WERI-Rb-1 (cell line): ENCODE measurements around the gene THOC6.
A peak's percentile ranks its signal among the peaks of the same experiment; 100 is the strongest.

ENCODE experiments used
- DNase-seq: peaks from one replicate; pipeline ENCODE4 v3.0.0-alpha.2; 2020
- H3K27ac ChIP-seq: fragments of 250-450 bp; sonication (Bioruptor Pico); 2 replicates; pipeline ENCODE4 v1.5.1; 2020; ENCODE audit warnings: mild to moderate bottlenecking, moderate library complexity
- H3K27me3 ChIP-seq: fragments of 250-450 bp; sonication (Bioruptor Pico); 2 replicates; pipeline ENCODE4 v1.5.1; 2021; ENCODE audit warnings: mild to moderate bottlenecking, low read depth, moderate library complexity; ENCODE audit not compliant: insufficient read depth, severe bottlenecking
- H3K36me3 ChIP-seq: fragments of 250-450 bp; sonication (Bioruptor Pico); 2 replicates; pipeline ENCODE4 v1.5.1; 2020; ENCODE audit warnings: mild to moderate bottlenecking, moderate library complexity
- H3K4me3 ChIP-seq: 2 replicates; pipeline ENCODE4 v1.5.1; 2011; ENCODE audit warnings: low read depth, mild to moderate bottlenecking, control low read depth, low read length
- H3K9me3 ChIP-seq: fragments of 250-450 bp; sonication (Bioruptor Pico); 2 replicates; pipeline ENCODE4 v1.5.1; 2021; ENCODE audit warnings: mild to moderate bottlenecking, moderate library complexity; ENCODE audit not compliant: severe bottlenecking
- TF ChIP-seq, protein P1 (sequence below): IDR thresholded peaks from 2 replicates; pipeline ENCODE4 v1.5.1; 2011; ENCODE audit warnings: low read depth, mild to moderate bottlenecking, control low read depth, inconsistent platforms, low read length

The THOC6 gene

GRCh38 chr16:3059723-3060242 is 35.9 kb downstream of the THOC6 start:
- TF ChIP-seq, protein P1, sequence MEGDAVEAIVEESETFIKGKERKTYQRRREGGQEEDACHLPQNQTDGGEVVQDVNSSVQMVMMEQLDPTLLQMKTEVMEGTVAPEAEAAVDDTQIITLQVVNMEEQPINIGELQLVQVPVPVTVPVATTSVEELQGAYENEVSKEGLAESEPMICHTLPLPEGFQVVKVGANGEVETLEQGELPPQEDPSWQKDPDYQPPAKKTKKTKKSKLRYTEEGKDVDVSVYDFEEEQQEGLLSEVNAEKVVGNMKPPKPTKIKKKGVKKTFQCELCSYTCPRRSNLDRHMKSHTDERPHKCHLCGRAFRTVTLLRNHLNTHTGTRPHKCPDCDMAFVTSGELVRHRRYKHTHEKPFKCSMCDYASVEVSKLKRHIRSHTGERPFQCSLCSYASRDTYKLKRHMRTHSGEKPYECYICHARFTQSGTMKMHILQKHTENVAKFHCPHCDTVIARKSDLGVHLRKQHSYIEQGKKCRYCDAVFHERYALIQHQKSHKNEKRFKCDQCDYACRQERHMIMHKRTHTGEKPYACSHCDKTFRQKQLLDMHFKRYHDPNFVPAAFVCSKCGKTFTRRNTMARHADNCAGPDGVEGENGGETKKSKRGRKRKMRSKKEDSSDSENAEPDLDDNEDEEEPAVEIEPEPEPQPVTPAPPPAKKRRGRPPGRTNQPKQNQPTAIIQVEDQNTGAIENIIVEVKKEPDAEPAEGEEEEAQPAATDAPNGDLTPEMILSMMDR = no peak
- Histone ChIP-seq H3K4me3 (peak overlapping the region; percentile 33), H3K36me3 (no peaks in the 10 kb centered on the region), H3K27me3 (no peaks in the 10 kb centered on the region), H3K27ac (peak overlapping the region; percentile 45), H3K9me3 (no peaks in the 10 kb centered on the region)
- no peak for DNase-seq

DNA sequence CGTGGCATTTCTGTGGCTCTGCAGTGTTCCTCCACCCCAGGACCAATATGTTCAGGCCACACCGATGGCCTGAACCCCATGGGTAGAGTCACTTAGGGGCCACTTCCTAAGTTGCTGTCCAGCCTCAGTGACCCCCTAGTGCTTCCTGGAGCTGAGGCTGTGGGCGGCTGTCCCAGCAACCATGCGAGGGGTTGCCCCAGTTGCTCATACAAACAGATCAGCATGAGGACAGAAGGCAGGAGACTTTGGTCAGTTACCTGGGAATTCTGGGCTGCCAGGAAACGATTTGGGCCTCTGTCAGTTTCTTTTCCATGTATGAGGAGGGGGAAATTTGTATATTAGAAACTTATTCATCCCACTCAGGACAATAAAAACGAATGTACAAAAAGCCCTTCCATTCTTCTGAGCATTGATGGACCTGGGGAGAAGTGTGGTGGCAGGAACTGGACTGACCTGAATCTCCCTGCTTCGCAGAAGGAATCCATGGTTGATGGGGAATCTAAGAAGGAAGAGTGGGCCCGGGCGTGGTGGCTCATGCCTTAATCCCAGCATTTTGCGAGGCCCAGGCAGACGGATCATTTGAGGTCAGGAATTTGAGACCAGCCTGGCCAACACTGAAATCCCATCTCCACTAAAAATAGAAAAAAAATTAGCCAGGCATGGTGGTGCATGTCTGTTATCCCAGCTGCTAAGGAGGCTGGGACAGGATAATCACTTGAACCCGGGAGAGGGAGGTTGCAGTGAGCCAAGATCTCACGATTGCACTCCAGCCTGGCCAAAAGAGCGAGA is 36.7 kb downstream of the THOC6 start:
- TF ChIP-seq, protein P1 = no peak
- peak overlapping the region; percentile 45 for H3K27ac ChIP-seq
- H3K27me3 ChIP-seq = no peaks in the 10 kb centered on the region

GRCh38 chr16:3062553-3062952 is 38.7 kb downstream of the THOC6 start:
- no peaks in the 10 kb centered on the region for H3K27me3 ChIP-seq
- H3K4me3 ChIP-seq = no peak overlapping the region
- TF ChIP-seq, protein P1 = no peak
- no peak for DNase-seq
- H3K27ac ChIP-seq = no peak overlapping the region
- H3K9me3 ChIP-seq = no peaks in the 10 kb centered on the region
- H3K36me3 ChIP-seq = no peaks in the 10 kb centered on the region

More for the DNA sequence above, 36.7 kb downstream of the THOC6 start:
- Histone ChIP-seq H3K4me3 (no peak overlapping the region), H3K9me3 (no peaks in the 10 kb centered on the region), H3K36me3 (no peaks in the 10 kb centered on the region)
- peak; percentile 83 for DNase-seq

DNA sequence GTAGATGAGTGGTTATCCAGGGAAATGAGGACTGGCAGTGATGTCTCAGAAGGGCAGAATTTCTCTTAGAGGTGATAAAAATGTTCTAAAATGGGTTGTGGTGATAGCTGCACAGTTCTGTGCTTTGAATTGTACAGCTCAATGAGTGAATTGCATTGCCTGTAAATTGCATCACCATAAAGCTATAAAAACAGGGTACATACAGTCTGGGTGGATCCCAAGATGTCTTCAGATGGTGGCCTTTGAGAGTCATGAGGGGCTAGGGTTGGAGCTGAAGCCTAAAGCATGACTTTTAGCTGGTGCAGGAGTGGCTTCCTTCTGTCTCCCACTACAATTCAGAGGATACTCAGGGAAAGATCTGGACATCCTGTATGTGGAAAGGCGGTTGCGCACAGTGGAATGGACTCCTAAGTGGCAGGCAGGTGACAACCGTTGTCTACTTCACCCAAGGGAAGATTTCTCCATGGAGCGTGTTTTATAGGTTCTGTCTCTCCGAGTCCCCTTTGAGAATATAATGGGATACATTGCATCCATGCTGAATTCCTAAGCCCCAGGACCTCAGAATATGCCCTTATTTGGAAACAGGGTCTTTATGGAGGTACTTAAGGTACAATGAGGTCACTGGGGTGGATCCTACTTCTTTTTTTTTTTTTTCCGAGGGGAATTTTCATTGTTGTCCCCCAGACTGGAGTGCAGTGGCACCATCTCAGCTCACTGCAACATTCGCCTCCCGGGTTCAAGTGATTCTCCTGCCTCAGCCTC is 40.0 kb downstream of the THOC6 start:
- TF ChIP-seq, protein P1 = no peak

GRCh38 chr16:3065069-3065741 is 41.4 kb downstream of the THOC6 start, which contains the start of gene IL32:
TSS of gene IL32 (plus strand) at chr16:3065640. CDS start at chr16:3065812, 172 bp downstream.
- Histone ChIP-seq H3K4me3 (no peak within 1 kb of the TSS), H3K9me3 (no peaks in the 10 kb centered on the region), H3K27ac (no peak within 1 kb of the TSS; the same call in 1 of the 2 replicates), H3K27me3 (no peaks in the 10 kb centered on the region), H3K36me3 (no peaks in the 10 kb centered on the region)
- TF ChIP-seq, protein P1 = no peak
- DNase-seq = no peak

More for the DNA sequence above, 40.0 kb downstream of the THOC6 start:
- H3K36me3 ChIP-seq = no peaks in the 10 kb centered on the region
- DNase-seq = no peak
- no peak overlapping the region for H3K4me3 ChIP-seq
- H3K27me3 ChIP-seq = no peaks in the 10 kb centered on the region
- H3K9me3 ChIP-seq = no peaks in the 10 kb centered on the region
- H3K27ac ChIP-seq = no peak overlapping the region
